AG09319 (cell line): ENCODE data around the gene CDH23.

ENCODE experiments used
- DNase-seq: peaks from one replicate; pipeline ENCODE4 v3.0.0-alpha.2; 2010; ENCODE audit warnings: low read depth; ENCODE audit errors: extremely low read depth
- CTCF ChIP-seq: IDR thresholded peaks from 2 replicates; pipeline ENCODE4 v1.5.1; 2011; ENCODE audit warnings: low read depth, mild to moderate bottlenecking, inconsistent platforms, low read length, moderate library complexity

CDH23 gene

GRCh38 chr10:71543608-71544170, 147.0 kb downstream of the CDH23 start:
- no peak for TF ChIP-seq CTCF
- no peak for DNase-seq

- DNase-seq, result no peak
- TF ChIP-seq CTCF, result no peak
Measured at GRCh38 chr10:71545001-71545400, 148.3 kb downstream of the CDH23 start.

GRCh38 chr10:71546220-71546619, 149.5 kb downstream of the CDH23 start:
- no peak for DNase-seq
- no peak for TF ChIP-seq CTCF

GRCh38 chr10:71547312-71547711, 150.6 kb downstream of the CDH23 start:
- TF ChIP-seq CTCF, result no peak
- no peak for DNase-seq

GRCh38 chr10:71547876-71548846, 151.4 kb downstream of the CDH23 start:
- peak; percentile 14 for TF ChIP-seq CTCF
- DNase-seq, result no peak

- no peak for TF ChIP-seq CTCF
- DNase-seq, result no peak
Measured at GRCh38 chr10:71549766-71550533, 153.2 kb downstream of the CDH23 start.

- no peak for TF ChIP-seq CTCF
Measured at GRCh38 chr10:71550628-71551027, 153.9 kb downstream of the CDH23 start.

More at GRCh38 chr10:71550628-71551027, 153.9 kb downstream of the CDH23 start:
- no peak for DNase-seq
